NCI-H1105 treated with DMSO at 0.1 percent for 48 hours (cell line): ENCODE data around the gene SLC15A4.
A peak's percentile ranks its signal among the peaks of the same experiment; 100 is the strongest.
"Not testable (repeated sequence)": the region's sequence is repeated elsewhere in the genome, so short reads cannot be mapped to it uniquely, and the experiment has no call there.

Source experiments
- DNase-seq: peaks from one replicate; lab custom pipeline; 2025; lab: John Stamatoyannopoulos, UW

Gene SLC15A4

GRCh38 chr12:128823916-128824839 lies at the start of gene SLC15A4:
Gene SLC15A4, minus strand, starts transcription at chr12:128823958. Its CDS starts 15 bp downstream, at chr12:128823943.
- DNase-seq: peak; percentile 95

- no peak for DNase-seq
Measured at GRCh38 chr12:128872303-128872702, 48.5 kb upstream of the SLC15A4 start.

- no peak for DNase-seq
Measured at GRCh38 chr12:128871516-128871892, 47.7 kb upstream of the SLC15A4 start.

- DNase-seq: no peak
Measured at GRCh38 chr12:128867466-128867865, 43.7 kb upstream of the SLC15A4 start.

- no peak for DNase-seq
Measured at GRCh38 chr12:128864516-128865186, 40.9 kb upstream of the SLC15A4 start.

- DNase-seq: no peak
Measured at GRCh38 chr12:128863957-128864356, 40.2 kb upstream of the SLC15A4 start.

GRCh38 chr12:128861226-128862016 lies 37.7 kb upstream of the SLC15A4 start:
- DNase-seq: no peak

- DNase-seq: no peak
Measured at GRCh38 chr12:128859311-128859710, 35.6 kb upstream of the SLC15A4 start.

- DNase-seq: no peak
Measured at GRCh38 chr12:128857133-128857763, 33.5 kb upstream of the SLC15A4 start.

- DNase-seq: no peak
Measured at GRCh38 chr12:128856791-128857078, 33.0 kb upstream of the SLC15A4 start.

GRCh38 chr12:128856035-128856790 lies 32.5 kb upstream of the SLC15A4 start:
- DNase-seq: no peak

- DNase-seq: no peak
Measured at GRCh38 chr12:128853600-128854197, 29.9 kb upstream of the SLC15A4 start.

- no peak for DNase-seq
Measured at GRCh38 chr12:128852885-128853599, 29.3 kb upstream of the SLC15A4 start, which contains the start of gene GLT1D1. Gene GLT1D1, plus strand, starts transcription at chr12:128853478. Its CDS starts 104 bp downstream, at chr12:128853582.

- no peak for DNase-seq
Measured at GRCh38 chr12:128852026-128852698, 28.4 kb upstream of the SLC15A4 start.

GRCh38 chr12:128851429-128851828 lies 27.7 kb upstream of the SLC15A4 start:
- not testable (repeated sequence) for DNase-seq

GRCh38 chr12:128850400-128850799 lies 26.6 kb upstream of the SLC15A4 start:
- DNase-seq: no peak

GRCh38 chr12:128849806-128850205 lies 26.0 kb upstream of the SLC15A4 start:
- not testable (repeated sequence) for DNase-seq

- no peak for DNase-seq
Measured at GRCh38 chr12:128848371-128848770, 24.6 kb upstream of the SLC15A4 start.

GRCh38 chr12:128846671-128847070 lies 22.9 kb upstream of the SLC15A4 start:
- not testable (repeated sequence) for DNase-seq
